HepG2 (cell line): ENCODE results near the gene IFNLR1. TPM values are rescaled to one million over a fixed set of nuclear protein-coding genes. Genes with fewer than 3 reads are reported as not detected.
A peak's percentile ranks its signal among the peaks of the same experiment; 100 is the strongest.

Experiments used
- ARID2 ChIP-seq: sonication (generic); formaldehyde crosslinking; IDR thresholded peaks from 2 replicates; pipeline ENCODE4 v1.8.1; 2022; ENCODE audit warnings: mild to moderate bottlenecking, missing genetic modification reagents, borderline replicate concordance
- ELF3 ChIP-seq: IDR thresholded peaks from 2 replicates; pipeline ENCODE4 v1.6.1; 2016; ENCODE audit warnings: missing genetic modification reagents, missing compliant biosample characterization
- KAT8 ChIP-seq: IDR thresholded peaks from 2 replicates; pipeline ENCODE4 v1.6.1; 2016; ENCODE audit warnings: missing genetic modification reagents, missing compliant biosample characterization
- KMT2A ChIP-seq: sonication (generic); formaldehyde crosslinking; IDR thresholded peaks from 2 replicates; pipeline ENCODE4 v1.4.0; 2020; ENCODE audit warnings: missing genetic modification reagents
- PHF5A ChIP-seq: IDR thresholded peaks from one replicate; pipeline ENCODE4 v1.6.1; 2018; ENCODE audit warnings: low read depth, missing genetic modification reagents; ENCODE audit not compliant: unreplicated experiment
- SAP130 ChIP-seq: IDR thresholded peaks from 2 replicates; pipeline ENCODE4 v1.6.1; 2016; ENCODE audit warnings: low read depth
- SMC3 ChIP-seq: IDR thresholded peaks from 2 replicates; pipeline ENCODE4 v1.6.1; 2011; ENCODE audit warnings: low read length, improper control_type of control experiment
- TEAD3 ChIP-seq: optimal IDR thresholded peaks from 2 replicates; pipeline ENCODE3; 2016; ENCODE audit warnings: borderline replicate concordance
- ZFP41 ChIP-seq: sonication (generic); formaldehyde crosslinking; IDR thresholded peaks from 2 replicates; pipeline ENCODE4 v1.4.0; 2020; ENCODE audit warnings: mild to moderate bottlenecking, missing genetic modification reagents, borderline replicate concordance
- ZNF326 ChIP-seq: sonication (generic); formaldehyde crosslinking; IDR thresholded peaks from 2 replicates; pipeline ENCODE4 v1.4.0; 2020; ENCODE audit warnings: missing genetic modification reagents, borderline replicate concordance
- ZNF333 ChIP-seq: sonication (generic); formaldehyde crosslinking; IDR thresholded peaks from 2 replicates; pipeline ENCODE4 v1.4.0; 2020; ENCODE audit warnings: mild to moderate bottlenecking, missing genetic modification reagents, borderline replicate concordance
- ZNF619 ChIP-seq: sonication (generic); formaldehyde crosslinking; IDR thresholded peaks from 2 replicates; pipeline ENCODE4 v1.4.0; 2020; ENCODE audit warnings: mild to moderate bottlenecking, missing genetic modification reagents
- ZNF816 ChIP-seq: sonication (generic); formaldehyde crosslinking; IDR thresholded peaks from 2 replicates; pipeline ENCODE4 v1.8.0; 2022; ENCODE audit warnings: missing genetic modification reagents, mild to moderate bottlenecking, borderline replicate concordance
- polyA plus RNA-seq, 8 experiments: library from polyadenylated mRNA; depleted of rRNA in 3 of 8; stranded (reverse) in 7 of 8; unstranded in 1 of 8; fragments of >200 nt; fragmentation: Illumina TruSeq in 4 of 8; extraction: Trizol in 4 of 8; gene quantifications; 2 replicates each; pipeline versions ENCODE4 v1.2.1 to v1.2.3, GENCODE V29; 2011 to 2016; ENCODE audit warnings: low read depth in 4 of 8, missing spikeins in 1 of 8, mixed read lengths in 1 of 8; ENCODE audit not compliant: insufficient read depth in 1 of 8
- total RNA-seq, 5 experiments: library from RNA; depleted of rRNA; stranded (reverse); fragments of >200 nt; fragmentation: Illumina TruSeq; extraction: Trizol; gene quantifications; 2 replicates each; pipeline ENCODE4 v1.2.3, GENCODE V29; 2016; ENCODE audit warnings: low read depth in 1 of 5
- TF ChIP-seq, protein P1 (sequence below): sonication (generic); formaldehyde crosslinking; conservative IDR thresholded peaks from 2 replicates; pipeline ENCODE4 v1.5.0; 2020; ENCODE audit warnings: missing genetic modification reagents
- TF ChIP-seq, protein P2 (sequence below): sonication (generic); formaldehyde crosslinking; IDR thresholded peaks from 2 replicates; pipeline ENCODE4 v1.4.0; 2020; ENCODE audit warnings: missing genetic modification reagents
- TF ChIP-seq, protein P3 (sequence below): sonication (generic); formaldehyde crosslinking; IDR thresholded peaks from 2 replicates; pipeline ENCODE4 v1.4.0; 2020; ENCODE audit warnings: missing genetic modification reagents, borderline replicate concordance
- TF ChIP-seq, protein P4 (sequence below): sonication (generic); formaldehyde crosslinking; IDR thresholded peaks from 2 replicates; pipeline ENCODE4 v1.5.0; 2020; ENCODE audit warnings: mild to moderate bottlenecking, missing genetic modification reagents
- TF ChIP-seq, protein P5 (sequence below): sonication (generic); formaldehyde crosslinking; IDR thresholded peaks from 2 replicates; pipeline ENCODE4 v1.5.0; 2020; ENCODE audit warnings: missing genetic modification reagents
- TF ChIP-seq, protein P6 (sequence below): sonication (generic); formaldehyde crosslinking; IDR thresholded peaks from 2 replicates; pipeline ENCODE4 v1.5.0; 2020; ENCODE audit warnings: missing genetic modification reagents

The IFNLR1 gene
- total and polyA plus RNA-seq, 2 of the 13 experiments (the other 11 are each of a cell fraction or from before 2014, with no cell fraction given), result 3.8 to 8.5 TPM

DNA sequence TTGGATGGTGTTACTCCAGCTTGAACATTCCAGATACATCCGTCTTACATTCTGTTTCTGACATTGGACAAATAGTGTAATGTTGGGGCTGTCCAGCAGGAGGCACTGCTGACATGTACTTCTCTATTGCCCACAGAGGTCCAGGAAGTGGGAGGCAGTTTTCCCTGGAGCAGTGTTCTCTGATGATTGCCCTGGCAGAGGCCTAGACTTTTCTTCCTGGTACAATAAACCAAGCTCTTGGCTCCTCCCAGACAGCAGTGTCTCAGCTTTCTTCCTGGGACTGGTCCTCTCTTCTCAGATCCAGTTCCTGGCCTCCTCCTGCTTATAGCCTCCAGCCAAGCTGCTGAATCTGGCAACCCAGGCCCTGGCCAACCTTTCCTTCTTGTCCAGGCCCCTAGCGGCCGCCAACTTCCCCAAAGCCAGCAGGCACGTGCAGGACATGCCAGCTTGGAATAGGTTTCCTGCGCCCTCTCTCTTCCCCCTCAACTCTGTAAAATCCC lies 14.9 kb upstream of the IFNLR1 start (continued):
- TF ChIP-seq, protein P1, sequence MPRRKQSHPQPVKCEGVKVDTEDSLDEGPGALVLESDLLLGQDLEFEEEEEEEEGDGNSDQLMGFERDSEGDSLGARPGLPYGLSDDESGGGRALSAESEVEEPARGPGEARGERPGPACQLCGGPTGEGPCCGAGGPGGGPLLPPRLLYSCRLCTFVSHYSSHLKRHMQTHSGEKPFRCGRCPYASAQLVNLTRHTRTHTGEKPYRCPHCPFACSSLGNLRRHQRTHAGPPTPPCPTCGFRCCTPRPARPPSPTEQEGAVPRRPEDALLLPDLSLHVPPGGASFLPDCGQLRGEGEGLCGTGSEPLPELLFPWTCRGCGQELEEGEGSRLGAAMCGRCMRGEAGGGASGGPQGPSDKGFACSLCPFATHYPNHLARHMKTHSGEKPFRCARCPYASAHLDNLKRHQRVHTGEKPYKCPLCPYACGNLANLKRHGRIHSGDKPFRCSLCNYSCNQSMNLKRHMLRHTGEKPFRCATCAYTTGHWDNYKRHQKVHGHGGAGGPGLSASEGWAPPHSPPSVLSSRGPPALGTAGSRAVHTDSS (CRISPR knock-in tag), result no peak
- no peak for TF ChIP-seq PHF5A (CRISPR knock-in tag)
- TF ChIP-seq, protein P2, sequence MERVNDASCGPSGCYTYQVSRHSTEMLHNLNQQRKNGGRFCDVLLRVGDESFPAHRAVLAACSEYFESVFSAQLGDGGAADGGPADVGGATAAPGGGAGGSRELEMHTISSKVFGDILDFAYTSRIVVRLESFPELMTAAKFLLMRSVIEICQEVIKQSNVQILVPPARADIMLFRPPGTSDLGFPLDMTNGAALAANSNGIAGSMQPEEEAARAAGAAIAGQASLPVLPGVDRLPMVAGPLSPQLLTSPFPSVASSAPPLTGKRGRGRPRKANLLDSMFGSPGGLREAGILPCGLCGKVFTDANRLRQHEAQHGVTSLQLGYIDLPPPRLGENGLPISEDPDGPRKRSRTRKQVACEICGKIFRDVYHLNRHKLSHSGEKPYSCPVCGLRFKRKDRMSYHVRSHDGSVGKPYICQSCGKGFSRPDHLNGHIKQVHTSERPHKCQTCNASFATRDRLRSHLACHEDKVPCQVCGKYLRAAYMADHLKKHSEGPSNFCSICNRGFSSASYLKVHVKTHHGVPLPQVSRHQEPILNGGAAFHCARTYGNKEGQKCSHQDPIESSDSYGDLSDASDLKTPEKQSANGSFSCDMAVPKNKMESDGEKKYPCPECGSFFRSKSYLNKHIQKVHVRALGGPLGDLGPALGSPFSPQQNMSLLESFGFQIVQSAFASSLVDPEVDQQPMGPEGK (CRISPR knock-in tag), result no peak
- TF ChIP-seq ZNF333 (CRISPR knock-in tag), result no peak
- no peak for TF ChIP-seq ZNF326 (CRISPR knock-in tag)
- TF ChIP-seq ZNF619, result no peak
- peak; percentile 89 for TF ChIP-seq ELF3 (CRISPR knock-in tag)
- TF ChIP-seq, protein P3, sequence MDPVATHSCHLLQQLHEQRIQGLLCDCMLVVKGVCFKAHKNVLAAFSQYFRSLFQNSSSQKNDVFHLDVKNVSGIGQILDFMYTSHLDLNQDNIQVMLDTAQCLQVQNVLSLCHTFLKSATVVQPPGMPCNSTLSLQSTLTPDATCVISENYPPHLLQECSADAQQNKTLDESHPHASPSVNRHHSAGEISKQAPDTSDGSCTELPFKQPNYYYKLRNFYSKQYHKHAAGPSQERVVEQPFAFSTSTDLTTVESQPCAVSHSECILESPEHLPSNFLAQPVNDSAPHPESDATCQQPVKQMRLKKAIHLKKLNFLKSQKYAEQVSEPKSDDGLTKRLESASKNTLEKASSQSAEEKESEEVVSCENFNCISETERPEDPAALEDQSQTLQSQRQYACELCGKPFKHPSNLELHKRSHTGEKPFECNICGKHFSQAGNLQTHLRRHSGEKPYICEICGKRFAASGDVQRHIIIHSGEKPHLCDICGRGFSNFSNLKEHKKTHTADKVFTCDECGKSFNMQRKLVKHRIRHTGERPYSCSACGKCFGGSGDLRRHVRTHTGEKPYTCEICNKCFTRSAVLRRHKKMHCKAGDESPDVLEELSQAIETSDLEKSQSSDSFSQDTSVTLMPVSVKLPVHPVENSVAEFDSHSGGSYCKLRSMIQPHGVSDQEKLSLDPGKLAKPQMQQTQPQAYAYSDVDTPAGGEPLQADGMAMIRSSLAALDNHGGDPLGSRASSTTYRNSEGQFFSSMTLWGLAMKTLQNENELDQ (CRISPR knock-in tag), result no peak
- TF ChIP-seq, protein P4, sequence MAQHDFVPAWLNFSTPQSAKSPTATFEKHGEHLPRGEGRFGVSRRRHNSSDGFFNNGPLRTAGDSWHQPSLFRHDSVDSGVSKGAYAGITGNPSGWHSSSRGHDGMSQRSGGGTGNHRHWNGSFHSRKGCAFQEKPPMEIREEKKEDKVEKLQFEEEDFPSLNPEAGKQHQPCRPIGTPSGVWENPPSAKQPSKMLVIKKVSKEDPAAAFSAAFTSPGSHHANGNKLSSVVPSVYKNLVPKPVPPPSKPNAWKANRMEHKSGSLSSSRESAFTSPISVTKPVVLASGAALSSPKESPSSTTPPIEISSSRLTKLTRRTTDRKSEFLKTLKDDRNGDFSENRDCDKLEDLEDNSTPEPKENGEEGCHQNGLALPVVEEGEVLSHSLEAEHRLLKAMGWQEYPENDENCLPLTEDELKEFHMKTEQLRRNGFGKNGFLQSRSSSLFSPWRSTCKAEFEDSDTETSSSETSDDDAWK, result no peak
- TF ChIP-seq, protein P5, sequence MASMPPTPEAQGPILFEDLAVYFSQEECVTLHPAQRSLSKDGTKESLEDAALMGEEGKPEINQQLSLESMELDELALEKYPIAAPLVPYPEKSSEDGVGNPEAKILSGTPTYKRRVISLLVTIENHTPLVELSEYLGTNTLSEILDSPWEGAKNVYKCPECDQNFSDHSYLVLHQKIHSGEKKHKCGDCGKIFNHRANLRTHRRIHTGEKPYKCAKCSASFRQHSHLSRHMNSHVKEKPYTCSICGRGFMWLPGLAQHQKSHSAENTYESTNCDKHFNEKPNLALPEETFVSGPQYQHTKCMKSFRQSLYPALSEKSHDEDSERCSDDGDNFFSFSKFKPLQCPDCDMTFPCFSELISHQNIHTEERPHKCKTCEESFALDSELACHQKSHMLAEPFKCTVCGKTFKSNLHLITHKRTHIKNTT (CRISPR knock-in tag), result no peak
- TF ChIP-seq TEAD3 (CRISPR knock-in tag), result peak; percentile 19
- no peak for TF ChIP-seq ZFP41 (CRISPR knock-in tag)
- peak; percentile 90 for TF ChIP-seq SMC3
- no peak for TF ChIP-seq KMT2A (CRISPR knock-in tag)
- TF ChIP-seq ARID2 (CRISPR knock-in tag), result no peak
- no peak for TF ChIP-seq ZNF816 (CRISPR knock-in tag)
- TF ChIP-seq, protein P6, sequence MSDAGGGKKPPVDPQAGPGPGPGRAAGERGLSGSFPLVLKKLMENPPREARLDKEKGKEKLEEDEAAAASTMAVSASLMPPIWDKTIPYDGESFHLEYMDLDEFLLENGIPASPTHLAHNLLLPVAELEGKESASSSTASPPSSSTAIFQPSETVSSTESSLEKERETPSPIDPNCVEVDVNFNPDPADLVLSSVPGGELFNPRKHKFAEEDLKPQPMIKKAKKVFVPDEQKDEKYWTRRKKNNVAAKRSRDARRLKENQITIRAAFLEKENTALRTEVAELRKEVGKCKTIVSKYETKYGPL (CRISPR knock-in tag), result no peak
- TF ChIP-seq KAT8, result 0 out of 2 replicates have a peak, but pooled peaks have one; percentile 28
- peak; percentile 22; the same call in 1 of the 2 replicates for TF ChIP-seq SAP130 (CRISPR knock-in tag)
